ENCODE data around the gene FBXW4. TPM values are rescaled to one million over a fixed set of nuclear protein-coding genes. Genes with fewer than 3 reads are reported as not detected.

Gene FBXW4, protein sequence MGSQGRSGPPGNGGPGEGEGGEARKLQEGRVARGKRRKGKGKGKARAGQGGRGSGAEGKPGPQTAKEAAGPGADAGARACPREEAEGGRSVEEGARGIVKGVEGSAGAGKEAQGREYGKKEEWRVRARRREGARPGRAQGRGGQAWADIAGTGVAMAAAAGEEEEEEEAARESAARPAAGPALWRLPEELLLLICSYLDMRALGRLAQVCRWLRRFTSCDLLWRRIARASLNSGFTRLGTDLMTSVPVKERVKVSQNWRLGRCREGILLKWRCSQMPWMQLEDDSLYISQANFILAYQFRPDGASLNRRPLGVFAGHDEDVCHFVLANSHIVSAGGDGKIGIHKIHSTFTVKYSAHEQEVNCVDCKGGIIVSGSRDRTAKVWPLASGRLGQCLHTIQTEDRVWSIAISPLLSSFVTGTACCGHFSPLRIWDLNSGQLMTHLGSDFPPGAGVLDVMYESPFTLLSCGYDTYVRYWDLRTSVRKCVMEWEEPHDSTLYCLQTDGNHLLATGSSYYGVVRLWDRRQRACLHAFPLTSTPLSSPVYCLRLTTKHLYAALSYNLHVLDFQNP
- total RNA-seq = 35.3 and 40.7 TPM in 2 replicates

DNA sequence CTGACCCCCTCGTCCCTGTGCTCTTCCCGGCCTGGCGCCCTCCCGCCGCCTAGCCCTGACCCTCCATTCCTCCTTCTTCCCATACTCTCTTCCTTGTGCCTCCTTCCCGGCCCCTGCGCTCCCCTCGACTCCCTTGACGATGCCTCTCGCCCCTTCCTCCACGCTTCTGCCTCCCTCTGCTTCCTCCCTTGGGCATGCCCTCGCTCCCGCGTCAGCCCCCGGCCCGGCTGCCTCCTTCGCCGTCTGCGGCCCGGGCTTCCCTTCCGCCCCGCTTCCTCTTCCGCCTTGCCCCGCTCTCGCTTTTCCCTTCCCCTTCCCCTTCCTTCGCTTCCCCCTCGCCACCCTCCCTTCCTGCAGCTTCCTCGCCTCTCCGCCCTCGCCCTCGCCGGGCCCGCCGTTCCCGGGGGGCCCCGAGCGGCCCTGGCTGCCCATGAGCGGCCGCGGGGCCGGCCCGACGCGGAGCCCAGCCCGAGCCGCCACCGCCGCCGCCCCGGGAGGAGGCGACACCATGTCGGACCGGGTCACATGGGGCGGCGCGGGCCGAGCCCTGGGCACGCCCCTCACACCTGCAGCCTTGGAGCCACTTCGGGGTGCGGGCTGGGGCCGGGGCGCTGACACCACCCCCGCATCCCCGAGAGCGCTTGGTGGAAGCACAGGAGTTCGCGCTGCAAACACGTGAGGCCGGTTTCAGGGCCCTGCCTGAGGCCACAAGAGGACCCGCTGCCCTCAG, at the start of gene FBXW4:
FBXW4 (minus strand) TSS at position 497 of the 730 bp plus-strand sequence; CDS start at position 432, 65 bp downstream.

DNA sequence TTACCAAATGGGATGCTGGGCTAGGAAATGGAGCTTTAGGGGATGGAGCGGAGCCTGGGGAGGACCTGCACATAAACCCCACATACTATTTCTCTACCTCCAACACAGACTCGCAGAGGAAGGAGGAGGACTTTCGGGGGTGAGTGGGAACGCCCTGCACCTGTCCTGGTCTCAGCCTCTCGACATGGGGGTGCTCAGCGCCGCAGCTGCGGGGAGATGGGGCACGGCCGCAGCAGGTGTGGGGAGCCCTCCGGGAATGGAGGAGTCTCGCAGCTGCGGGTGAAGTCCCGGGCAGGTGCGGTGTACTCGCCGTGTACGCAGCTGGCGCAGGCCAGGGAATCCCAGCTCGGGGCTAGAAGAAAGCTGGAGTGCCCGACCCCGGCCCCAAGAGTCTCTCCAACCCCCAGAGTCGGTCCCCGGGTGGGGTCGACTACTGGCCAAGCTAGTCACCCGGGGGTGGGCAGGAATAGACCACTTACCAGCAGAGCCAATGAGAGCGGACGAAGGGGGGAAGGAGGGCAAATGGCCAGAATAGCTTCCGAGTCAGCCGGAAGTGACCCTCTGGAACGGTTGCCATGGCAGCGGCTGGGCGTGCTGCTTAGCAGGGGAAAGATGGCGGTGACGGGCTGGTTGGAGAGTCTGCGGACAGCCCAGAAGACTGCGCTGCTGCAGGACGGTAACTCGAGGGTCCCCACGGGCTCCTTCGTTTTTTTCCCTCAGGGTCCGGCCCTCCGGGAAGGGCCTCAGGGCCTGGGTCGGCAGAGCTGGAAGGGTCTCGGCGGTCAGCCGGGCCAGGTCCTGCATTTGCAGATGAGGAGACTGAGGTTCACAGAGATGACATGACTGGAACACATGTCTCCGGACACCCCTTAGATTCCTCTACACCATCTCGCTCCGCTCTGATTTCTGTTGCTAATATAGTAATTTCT, 107.0 kb downstream of the FBXW4 start, which contains the start of the genes DPCD and POLL:
DPCD (plus strand) TSS at position 597 of the 929 bp plus-strand sequence; CDS start at position 613, 16 bp downstream.
POLL (minus strand) TSS at position 533 of the 929 bp plus-strand sequence. CDS start 897 bp downstream, outside the sequence.

Small RNA genes within 50 kb of the gene (small RNA-seq; reads per million reads assigned to genes)
- 5.9 reads per million, percentile 93 among the genes with 10 or more reads in this experiment for gene MIR3158-1
- gene RNU6-1165P = not detected

Other genes starting within 250 kb of the FBXW4 start
- gene POLL, start 106.9 kb downstream of the FBXW4 start, total RNA-seq = 11.9 and 12.9 TPM in 2 replicates
- gene DPCD, start 106.8 kb downstream of the FBXW4 start, total RNA-seq = 25.6 and 41.5 TPM in 2 replicates
- gene FGF8, start 80.9 kb upstream of the FBXW4 start, total RNA-seq = not detected in 2 replicates
- 105 and 137 TPM in 2 replicates for gene NPM3, start 88.3 kb upstream of the FBXW4 start, total RNA-seq
- 95.5 and 102 TPM in 2 replicates for gene OGA, start 123.3 kb upstream of the FBXW4 start, total RNA-seq
- gene KCNIP2, start 148.6 kb upstream of the FBXW4 start, total RNA-seq = 0.73 and 1.2 TPM in 2 replicates